Osteocyte (in vitro differentiated cells): ENCODE measurements around the gene CLEC16A. TPM values are rescaled to one million over a fixed set of nuclear protein-coding genes. Genes with fewer than 3 reads are reported as not detected.

Experiments used
- DNase-seq: peaks from one replicate; pipeline ENCODE4 v3.0.0; 2021; ENCODE audit warnings: mixed read lengths; ENCODE audit not compliant: unreplicated experiment; ENCODE audit errors: extremely low spot score
- H3K27ac Mint-ChIP-seq: one replicate; pipeline ENCODE4 v1.8.0; 2021; ENCODE audit warnings: mild to moderate bottlenecking, mixed read lengths; ENCODE audit not compliant: unreplicated experiment
- H3K27me3 Mint-ChIP-seq: one replicate; pipeline ENCODE4 v1.8.0; 2021; ENCODE audit warnings: mixed read lengths; ENCODE audit not compliant: unreplicated experiment
- H3K36me3 Mint-ChIP-seq: one replicate; pipeline ENCODE4 v1.8.0; 2021; ENCODE audit warnings: mixed read lengths; ENCODE audit not compliant: unreplicated experiment
- H3K4me1 Mint-ChIP-seq: one replicate; pipeline ENCODE4 v1.8.0; 2021; ENCODE audit warnings: mixed read lengths; ENCODE audit not compliant: unreplicated experiment
- H3K4me3 Mint-ChIP-seq: one replicate; pipeline ENCODE4 v1.8.0; 2021; ENCODE audit warnings: mild to moderate bottlenecking, moderate library complexity, mixed read lengths; ENCODE audit not compliant: unreplicated experiment
- H3K9me3 Mint-ChIP-seq: one replicate; pipeline ENCODE4 v1.8.0; 2021; ENCODE audit warnings: mixed read lengths; ENCODE audit not compliant: unreplicated experiment
- CTCF ChIP-seq: fragments of 200-600 bp; sonication (generic); IDR thresholded peaks from 2 replicates; pipeline ENCODE4 v1.5.0; 2021; ENCODE audit warnings: antibody characterized with exemption, mild to moderate bottlenecking, moderate library complexity
- total RNA-seq: library from RNA; stranded (reverse); gene quantifications from 2 replicates; pipeline ENCODE4 v1.2.1, GENCODE V29; 2021

CLEC16A gene
- total RNA-seq, 1 donor from 2014 or later, result 22.1 TPM

GRCh38 chr16:11198375-11198774 is 254.0 kb downstream of the CLEC16A start:
- no peaks in the 10 kb centered on the region for H3K9me3 Mint-ChIP-seq
- no peaks in the 10 kb centered on the region for H3K36me3 Mint-ChIP-seq
- no peak overlapping the region for H3K27ac Mint-ChIP-seq
- peaks cover 5% of the 10 kb centered on the region for H3K27me3 Mint-ChIP-seq
- no peak for DNase-seq
- no peak overlapping the region for H3K4me3 Mint-ChIP-seq
- peaks cover 13% of the 10 kb centered on the region for H3K4me1 Mint-ChIP-seq
- no peak for TF ChIP-seq CTCF

GRCh38 chr16:11198828-11199227 is 254.5 kb downstream of the CLEC16A start:
- Mint-ChIP-seq H3K36me3 (no peaks in the 10 kb centered on the region), H3K27ac (no peak overlapping the region), H3K27me3 (peaks cover 5% of the 10 kb centered on the region), H3K4me1 (peaks cover 13% of the 10 kb centered on the region), H3K9me3 (no peaks in the 10 kb centered on the region), H3K4me3 (no peak overlapping the region)
- DNase-seq, result no peak
- no peak for TF ChIP-seq CTCF

- no peaks in the 10 kb centered on the region for H3K36me3 Mint-ChIP-seq
- no peak overlapping the region for H3K27ac Mint-ChIP-seq
- no peak overlapping the region for H3K4me3 Mint-ChIP-seq
- TF ChIP-seq CTCF, result no peak
- H3K27me3 Mint-ChIP-seq, result peaks cover 2% of the 10 kb centered on the region
- H3K9me3 Mint-ChIP-seq, result no peaks in the 10 kb centered on the region
- no peak for DNase-seq
- peaks cover 13% of the 10 kb centered on the region for H3K4me1 Mint-ChIP-seq
Observed at GRCh38 chr16:11200592-11200991, 256.2 kb downstream of the CLEC16A start.

GRCh38 chr16:11201498-11202259 is 257.3 kb downstream of the CLEC16A start:
- Mint-ChIP-seq H3K4me1 (peaks cover 13% of the 10 kb centered on the region), H3K9me3 (no peaks in the 10 kb centered on the region), H3K4me3 (no peak overlapping the region), H3K36me3 (no peaks in the 10 kb centered on the region), H3K27ac (no peak overlapping the region), H3K27me3 (peaks cover 2% of the 10 kb centered on the region)
- no peak for DNase-seq
- TF ChIP-seq CTCF, result no peak

GRCh38 chr16:11202260-11203091 is 258.1 kb downstream of the CLEC16A start:
- Mint-ChIP-seq H3K27me3 (peaks cover 2% of the 10 kb centered on the region), H3K36me3 (no peaks in the 10 kb centered on the region), H3K27ac (no peak overlapping the region), H3K4me1 (peaks cover 13% of the 10 kb centered on the region), H3K9me3 (no peaks in the 10 kb centered on the region), H3K4me3 (no peak overlapping the region)
- TF ChIP-seq CTCF, result no peak
- no peak for DNase-seq
